PFSK-1 (cell line): ENCODE data around the gene DAAM1.

Experiments
- FOXP2 ChIP-seq: optimal IDR thresholded peaks from 2 replicates; pipeline ENCODE3; 2011; ENCODE audit warnings: borderline replicate concordance, control low read depth, inconsistent platforms; ENCODE audit not compliant: insufficient read depth; ENCODE audit errors: extremely low read length, extremely low read depth
- POLR2AphosphoS5 ChIP-seq: IDR thresholded peaks from 2 replicates; pipeline ENCODE4 v1.6.1; 2012; ENCODE audit warnings: low read depth, mild to moderate bottlenecking, control low read depth, low read length, moderate library complexity
- SIN3A ChIP-seq: IDR thresholded peaks from 2 replicates; pipeline ENCODE4 v1.6.1; 2012; ENCODE audit warnings: mild to moderate bottlenecking, low read length, moderate library complexity, borderline replicate concordance; ENCODE audit not compliant: insufficient read depth
- TAF1 ChIP-seq: IDR thresholded peaks from 2 replicates; pipeline ENCODE4 v1.6.1; 2012; ENCODE audit warnings: low read length, control low read depth, borderline replicate concordance; ENCODE audit not compliant: insufficient read depth
- TF ChIP-seq, protein P1 (sequence below), 2 experiments: IDR thresholded peaks; 2 replicates each; pipeline versions ENCODE4 v1.6.1 to v1.8.0; 2011 to 2012; ENCODE audit warnings: low read depth in 2 of 2, low read length in 2 of 2, control low read depth in 1 of 2, inconsistent platforms in 1 of 2, mild to moderate bottlenecking in 1 of 2, moderate library complexity in 1 of 2; ENCODE audit not compliant: insufficient read depth in 1 of 2

DNA sequence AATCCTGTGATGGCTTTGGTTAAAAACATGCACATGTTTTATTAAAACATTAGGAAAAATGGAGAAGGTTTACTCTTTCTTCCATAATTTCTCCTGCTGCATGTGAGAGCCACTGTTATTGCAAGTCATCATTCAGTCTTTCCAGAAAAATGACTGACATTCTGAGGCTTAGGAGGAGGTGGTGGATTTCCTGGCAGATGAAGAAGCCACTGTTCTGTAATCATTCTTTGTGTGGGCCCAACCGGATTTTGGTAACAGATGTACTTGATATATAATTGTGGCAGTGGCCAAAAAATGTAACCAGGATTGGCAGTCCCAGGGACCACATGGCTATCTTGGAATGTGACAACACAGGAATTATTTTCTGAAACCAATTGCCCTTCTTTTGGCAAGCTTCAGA lies 120.2 kb downstream of the DAAM1 start:
- TF ChIP-seq, protein P1, sequence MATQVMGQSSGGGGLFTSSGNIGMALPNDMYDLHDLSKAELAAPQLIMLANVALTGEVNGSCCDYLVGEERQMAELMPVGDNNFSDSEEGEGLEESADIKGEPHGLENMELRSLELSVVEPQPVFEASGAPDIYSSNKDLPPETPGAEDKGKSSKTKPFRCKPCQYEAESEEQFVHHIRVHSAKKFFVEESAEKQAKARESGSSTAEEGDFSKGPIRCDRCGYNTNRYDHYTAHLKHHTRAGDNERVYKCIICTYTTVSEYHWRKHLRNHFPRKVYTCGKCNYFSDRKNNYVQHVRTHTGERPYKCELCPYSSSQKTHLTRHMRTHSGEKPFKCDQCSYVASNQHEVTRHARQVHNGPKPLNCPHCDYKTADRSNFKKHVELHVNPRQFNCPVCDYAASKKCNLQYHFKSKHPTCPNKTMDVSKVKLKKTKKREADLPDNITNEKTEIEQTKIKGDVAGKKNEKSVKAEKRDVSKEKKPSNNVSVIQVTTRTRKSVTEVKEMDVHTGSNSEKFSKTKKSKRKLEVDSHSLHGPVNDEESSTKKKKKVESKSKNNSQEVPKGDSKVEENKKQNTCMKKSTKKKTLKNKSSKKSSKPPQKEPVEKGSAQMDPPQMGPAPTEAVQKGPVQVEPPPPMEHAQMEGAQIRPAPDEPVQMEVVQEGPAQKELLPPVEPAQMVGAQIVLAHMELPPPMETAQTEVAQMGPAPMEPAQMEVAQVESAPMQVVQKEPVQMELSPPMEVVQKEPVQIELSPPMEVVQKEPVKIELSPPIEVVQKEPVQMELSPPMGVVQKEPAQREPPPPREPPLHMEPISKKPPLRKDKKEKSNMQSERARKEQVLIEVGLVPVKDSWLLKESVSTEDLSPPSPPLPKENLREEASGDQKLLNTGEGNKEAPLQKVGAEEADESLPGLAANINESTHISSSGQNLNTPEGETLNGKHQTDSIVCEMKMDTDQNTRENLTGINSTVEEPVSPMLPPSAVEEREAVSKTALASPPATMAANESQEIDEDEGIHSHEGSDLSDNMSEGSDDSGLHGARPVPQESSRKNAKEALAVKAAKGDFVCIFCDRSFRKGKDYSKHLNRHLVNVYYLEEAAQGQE (IDR thresholded peaks at IDR 0.05; ENCODE audit: insufficient read depth in 1 of 2, low read depth in 2 of 2, low read length in 2 of 2), result no peak
- no peak for TF ChIP-seq TAF1
- no peak for TF ChIP-seq POLR2AphosphoS5
- no peak for TF ChIP-seq SIN3A
- no peak for TF ChIP-seq FOXP2
